Thyroid gland (tissue), 4 donors: Measurements from ENCODE around the gene PDIA4. TPM values are rescaled to one million over a fixed set of nuclear protein-coding genes. Genes with fewer than 3 reads are reported as not detected.

ENCODE experiments used
- DNase-seq, 2 donors: peaks; one replicate each; pipeline ENCODE4 v3.0.0-alpha.2; 2019
- H3K27ac ChIP-seq, 3 donors: fragments of 200-600 bp; sonication (generic); 1 replicate in 2 of 3; 2 replicates in 1 of 3; pipeline ENCODE4 v1.5.1; 2016 to 2019; ENCODE audit warnings: mild to moderate bottlenecking in 1 of 3, moderate library complexity in 1 of 3
- H3K27me3 ChIP-seq: fragments of 200-600 bp; sonication (generic); one replicate; pipeline ENCODE4 v1.5.1; 2019
- H3K36me3 ChIP-seq, 2 donors: fragments of 200-600 bp; sonication (generic); one replicate each; pipeline ENCODE4 v1.5.1; 2016 to 2019
- H3K4me1 ChIP-seq, 2 donors: fragments of 200-600 bp; sonication (generic); one replicate each; pipeline ENCODE4 v1.5.1; 2017 to 2019
- H3K4me3 ChIP-seq, 3 donors: fragments of 200-600 bp; sonication (generic); replicated peaks in 1 of 3; 1 replicate in 2 of 3; 2 replicates in 1 of 3; pipeline ENCODE4 v1.5.1; 2016; ENCODE audit warnings: mild to moderate bottlenecking in 1 of 3
- H3K9me3 ChIP-seq: fragments of 200-600 bp; sonication (generic); one replicate; pipeline ENCODE4 v1.5.1; 2017
- POLR2A ChIP-seq, 2 donors: fragments of 450-650 bp; IDR thresholded peaks; one replicate each; pipeline ENCODE4 v1.6.1; 2017; ENCODE audit warnings: antibody characterized with exemption in 2 of 2, mild to moderate bottlenecking in 2 of 2, moderate library complexity in 1 of 2
- WGBS, 2 donors: methylation state at CpG; one replicate each; pipeline ENCODE4 v1.1.5; 2017; 5-methylcytosine and 5-hydroxymethylcytosine counted together
- intact Hi-C: fragments of 100-400 bp; cut with DNase I; formaldehyde crosslinking; loops from one replicate; pipeline ENCODE4 v1.15.1; 2023
- total RNA-seq, 4 donors: library from RNA; depleted of rRNA; stranded (reverse); fragments of >200 nt; gene quantifications; one replicate each; pipeline ENCODE4 v1.2.3, GENCODE V29; 2016
- TF ChIP-seq, protein P1 (sequence below), 6 experiments: fragments of 200-600 bp in 3 of 6; fragments of 450-650 bp in 3 of 6; sonication (generic) in 3 of 6; IDR thresholded peaks; one replicate each; pipeline ENCODE4 v1.5.1; 2016 to 2019; ENCODE audit warnings: antibody characterized with exemption in 6 of 6, mild to moderate bottlenecking in 2 of 6, inconsistent platforms in 1 of 6, moderate library complexity in 1 of 6

The PDIA4 gene
- total RNA-seq, 4 donors from 2014 or later = 172 to 749 (median 498) TPM

DNA sequence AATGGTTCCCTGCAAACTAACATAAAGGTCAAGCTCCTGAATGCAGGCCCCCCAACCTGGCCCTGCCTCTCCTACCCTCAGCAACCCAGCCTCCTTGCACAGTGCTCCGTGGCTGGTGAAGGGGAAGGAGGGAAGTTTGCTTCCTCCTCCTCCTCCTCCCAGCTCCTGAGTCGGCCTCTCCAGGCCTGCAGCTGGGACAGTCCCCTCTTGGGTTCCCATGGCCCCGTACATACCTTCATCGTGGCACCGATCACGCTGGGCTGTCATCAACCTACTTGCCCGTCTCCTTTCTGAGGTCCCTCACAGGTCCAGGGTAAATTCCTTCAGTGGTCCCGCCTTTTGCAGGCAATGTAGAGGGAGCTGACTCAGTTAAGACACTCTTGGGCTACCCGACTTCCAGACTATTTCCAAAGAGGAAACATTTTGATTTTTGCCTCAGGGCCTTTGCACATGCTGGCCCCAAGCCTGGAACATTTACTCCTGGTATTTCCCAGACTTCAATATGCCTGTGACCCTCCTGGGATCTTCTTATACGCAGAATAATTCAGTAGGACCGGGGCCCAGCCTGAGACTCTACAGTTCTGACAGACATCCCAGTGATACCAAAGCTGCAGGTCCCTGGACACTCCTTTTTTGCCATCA, 26.8 kb downstream of the PDIA4 start:
- Histone ChIP-seq H3K4me3 (no peak overlapping the region), H3K4me1 (no peaks in the 10 kb centered on the region), H3K9me3 (no peaks in the 10 kb centered on the region), H3K36me3 (peaks cover 35 to 51% of the 10 kb centered on the region in 2 donors), H3K27ac (no peak overlapping the region), H3K27me3 (no peaks in the 10 kb centered on the region)
- DNase-seq = no peak
- WGBS, 2 donors = 83 to 86% methylated on average over 11 of the region's 11 CpGs
- intact Hi-C loops = loop anchor here (5.0 kb wide), 1 partner anchor 66 kb away; no protein-coding TSS in a partner anchor
- TF ChIP-seq POLR2A (IDR thresholded peaks at IDR 0.05) = no peak
- TF ChIP-seq, protein P1, sequence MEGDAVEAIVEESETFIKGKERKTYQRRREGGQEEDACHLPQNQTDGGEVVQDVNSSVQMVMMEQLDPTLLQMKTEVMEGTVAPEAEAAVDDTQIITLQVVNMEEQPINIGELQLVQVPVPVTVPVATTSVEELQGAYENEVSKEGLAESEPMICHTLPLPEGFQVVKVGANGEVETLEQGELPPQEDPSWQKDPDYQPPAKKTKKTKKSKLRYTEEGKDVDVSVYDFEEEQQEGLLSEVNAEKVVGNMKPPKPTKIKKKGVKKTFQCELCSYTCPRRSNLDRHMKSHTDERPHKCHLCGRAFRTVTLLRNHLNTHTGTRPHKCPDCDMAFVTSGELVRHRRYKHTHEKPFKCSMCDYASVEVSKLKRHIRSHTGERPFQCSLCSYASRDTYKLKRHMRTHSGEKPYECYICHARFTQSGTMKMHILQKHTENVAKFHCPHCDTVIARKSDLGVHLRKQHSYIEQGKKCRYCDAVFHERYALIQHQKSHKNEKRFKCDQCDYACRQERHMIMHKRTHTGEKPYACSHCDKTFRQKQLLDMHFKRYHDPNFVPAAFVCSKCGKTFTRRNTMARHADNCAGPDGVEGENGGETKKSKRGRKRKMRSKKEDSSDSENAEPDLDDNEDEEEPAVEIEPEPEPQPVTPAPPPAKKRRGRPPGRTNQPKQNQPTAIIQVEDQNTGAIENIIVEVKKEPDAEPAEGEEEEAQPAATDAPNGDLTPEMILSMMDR (IDR thresholded peaks at IDR 0.05) = no peak

DNA sequence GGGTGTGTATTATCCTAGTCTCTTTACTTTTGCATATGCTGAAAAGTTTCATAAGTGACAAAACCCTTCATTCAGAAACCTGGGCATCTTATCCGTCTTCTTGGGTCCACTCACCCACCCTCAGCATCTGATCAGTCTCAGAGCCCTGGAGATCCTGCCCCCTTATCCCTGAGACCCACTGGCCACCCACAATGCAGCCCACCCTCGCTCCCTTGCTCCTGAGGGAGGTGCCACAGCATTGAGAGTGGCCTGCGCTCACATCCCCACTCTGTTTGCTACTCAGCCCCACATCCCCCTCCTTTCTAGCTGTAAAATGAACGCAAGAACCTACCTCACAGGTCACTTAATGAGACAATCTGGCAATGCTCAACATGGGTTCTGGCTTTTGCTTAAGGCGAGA, 27.3 kb downstream of the PDIA4 start:
- H3K36me3 ChIP-seq = peaks cover 33 to 45% of the 10 kb centered on the region in 2 donors
- no peak for TF ChIP-seq POLR2A (IDR thresholded peaks at IDR 0.05)
- TF ChIP-seq, protein P1 (IDR thresholded peaks at IDR 0.05) = no peak
- WGBS, 2 donors = 83 to 89% methylated on average over 5 of the region's 5 CpGs
- no peak overlapping the region for H3K27ac ChIP-seq
- no peaks in the 10 kb centered on the region for H3K4me1 ChIP-seq
- intact Hi-C loops = loop anchor here (5.0 kb wide), 1 partner anchor 66 kb away; no protein-coding TSS in a partner anchor
- DNase-seq = no peak
- H3K9me3 ChIP-seq = no peaks in the 10 kb centered on the region
- no peaks in the 10 kb centered on the region for H3K27me3 ChIP-seq
- H3K4me3 ChIP-seq = no peak overlapping the region

GRCh38 chr7:148999192-148999591, 29.1 kb downstream of the PDIA4 start:
- Histone ChIP-seq H3K36me3 (peaks cover 24 to 27% of the 10 kb centered on the region in 2 donors), H3K4me1 (no peaks in the 10 kb centered on the region), H3K27me3 (no peaks in the 10 kb centered on the region), H3K4me3 (no peak overlapping the region), H3K27ac (no peak overlapping the region), H3K9me3 (no peaks in the 10 kb centered on the region)
- no peak for TF ChIP-seq POLR2A (IDR thresholded peaks at IDR 0.05)
- TF ChIP-seq, protein P1 (IDR thresholded peaks at IDR 0.05) = no peak
- 91 to 93% methylated on average over 6 of the region's 6 CpGs for WGBS, 2 donors
- no peak for DNase-seq
- intact Hi-C loops = no loop called here

- Histone ChIP-seq H3K9me3 (no peaks in the 10 kb centered on the region), H3K4me3 (no peak overlapping the region), H3K27me3 (no peaks in the 10 kb centered on the region), H3K36me3 (peaks cover 7 to 10% of the 10 kb centered on the region in 2 donors), H3K4me1 (no peaks in the 10 kb centered on the region), H3K27ac (no peak overlapping the region)
- TF ChIP-seq, protein P1 (IDR thresholded peaks at IDR 0.05) = no peak
- no peak for TF ChIP-seq POLR2A (IDR thresholded peaks at IDR 0.05)
- intact Hi-C loops = no loop called here
- WGBS, 2 donors = 43 to 67% methylated on average over 4 of the region's 4 CpGs
- no peak for DNase-seq
Measured at GRCh38 chr7:148997497-148997896, 30.8 kb downstream of the PDIA4 start.

- Histone ChIP-seq H3K4me1 (no peaks in the 10 kb centered on the region), H3K9me3 (no peaks in the 10 kb centered on the region), H3K36me3 (no peaks in the 10 kb centered on the region), H3K4me3 (no peak overlapping the region), H3K27ac (no peak overlapping the region), H3K27me3 (no peaks in the 10 kb centered on the region)
- no peak for TF ChIP-seq POLR2A (IDR thresholded peaks at IDR 0.05)
- TF ChIP-seq, protein P1 (IDR thresholded peaks at IDR 0.05) = no peak
- no peak for DNase-seq
- WGBS, 2 donors = 54 to 80% methylated on average over 2 to 3 of the region's 3 CpGs
- intact Hi-C loops = no loop called here
Measured at GRCh38 chr7:148994576-148994975, 33.7 kb downstream of the PDIA4 start.
